ENCODE measurements around the gene TIMP3. TPM values are rescaled to one million over a fixed set of nuclear protein-coding genes. Genes with fewer than 3 reads are reported as not detected.

Gene TIMP3
- total RNA-seq, 1 experiment from 2014 or later, result 0.87 TPM

DNA sequence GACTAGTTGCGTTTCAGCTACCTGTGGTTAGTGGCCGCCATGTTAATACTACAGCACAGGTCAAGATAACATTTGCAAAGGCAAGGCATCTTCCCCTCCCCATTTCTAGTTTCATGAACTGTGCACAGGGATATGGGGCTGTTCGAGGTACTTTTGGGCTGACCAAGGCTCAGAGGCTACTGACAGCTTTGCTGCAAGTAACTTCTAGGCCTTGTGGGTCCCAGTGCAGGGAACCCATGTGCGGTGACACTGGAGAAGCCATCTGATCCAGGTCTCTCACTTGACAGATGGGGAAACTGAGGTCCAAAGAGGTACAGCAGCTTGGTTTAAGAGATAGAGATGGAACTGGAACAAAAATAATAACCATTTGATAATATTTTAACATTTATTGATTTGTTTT is 13.6 kb downstream of the TIMP3 start:
- no peak overlapping the region for H3K27ac ChIP-seq (ENCODE audit: insufficient read length, low read depth, low read length)
- peaks cover 40 to 69% of the 10 kb centered on the region in 2 experiments for H3K4me1 Mint-ChIP-seq
- no peaks in the 10 kb centered on the region for H3K23me2 ChIP-seq (ENCODE audit: insufficient read length, low read depth, low read length, poor library complexity, severe bottlenecking)
- H4K8ac ChIP-seq (replicated peaks; ENCODE audit: insufficient read length, low read depth, low read length), result no peak overlapping the region
- no peak overlapping the region for H4K91ac ChIP-seq (ENCODE audit: insufficient read length, low read depth, low read length)
- H3K27ac Mint-ChIP-seq, result no peak overlapping the region
- no peak overlapping the region for H3K9ac ChIP-seq (ENCODE audit: extremely low read depth, insufficient read length, low read length)
- WGBS (ENCODE audit: extremely low coverage, insufficient read length, low lambda C conversion rate), result no CpG with 5 or more reads among the region's 4 CpGs
- H2BK15ac ChIP-seq (ENCODE audit: low read depth, low read length), result no peak overlapping the region
- no peak overlapping the region for H3K23ac ChIP-seq (ENCODE audit: insufficient read length, low read depth, low read length)
- no peaks in the 10 kb centered on the region for H3K79me1 ChIP-seq (ENCODE audit: insufficient read depth, low read depth, low read length, poor library complexity, severe bottlenecking)
- peaks cover 2% of the 10 kb centered on the region; the same call in 1 of the 2 replicates for H3K27me3 Mint-ChIP-seq (ENCODE audit: low read depth)
- no peak overlapping the region for H2BK5ac ChIP-seq (ENCODE audit: insufficient read length, low read length)
- H3K4me2 ChIP-seq (ENCODE audit: insufficient read depth, insufficient read length, low read length), result no peak overlapping the region
- H3K27me3 ChIP-seq (ENCODE audit: insufficient read depth, low read length), result no peaks in the 10 kb centered on the region
- TF ChIP-seq, protein P1, sequence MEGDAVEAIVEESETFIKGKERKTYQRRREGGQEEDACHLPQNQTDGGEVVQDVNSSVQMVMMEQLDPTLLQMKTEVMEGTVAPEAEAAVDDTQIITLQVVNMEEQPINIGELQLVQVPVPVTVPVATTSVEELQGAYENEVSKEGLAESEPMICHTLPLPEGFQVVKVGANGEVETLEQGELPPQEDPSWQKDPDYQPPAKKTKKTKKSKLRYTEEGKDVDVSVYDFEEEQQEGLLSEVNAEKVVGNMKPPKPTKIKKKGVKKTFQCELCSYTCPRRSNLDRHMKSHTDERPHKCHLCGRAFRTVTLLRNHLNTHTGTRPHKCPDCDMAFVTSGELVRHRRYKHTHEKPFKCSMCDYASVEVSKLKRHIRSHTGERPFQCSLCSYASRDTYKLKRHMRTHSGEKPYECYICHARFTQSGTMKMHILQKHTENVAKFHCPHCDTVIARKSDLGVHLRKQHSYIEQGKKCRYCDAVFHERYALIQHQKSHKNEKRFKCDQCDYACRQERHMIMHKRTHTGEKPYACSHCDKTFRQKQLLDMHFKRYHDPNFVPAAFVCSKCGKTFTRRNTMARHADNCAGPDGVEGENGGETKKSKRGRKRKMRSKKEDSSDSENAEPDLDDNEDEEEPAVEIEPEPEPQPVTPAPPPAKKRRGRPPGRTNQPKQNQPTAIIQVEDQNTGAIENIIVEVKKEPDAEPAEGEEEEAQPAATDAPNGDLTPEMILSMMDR (conservative IDR thresholded peaks at IDR 0.05), result no peak
- H3K4me1 ChIP-seq (ENCODE audit: insufficient read depth, low read length), result no peaks in the 10 kb centered on the region; the same call in 1 of the 2 replicates
- H2AFZ ChIP-seq (ENCODE audit: low read length), result no peak overlapping the region
- H2AK5ac ChIP-seq (ENCODE audit: insufficient read length, low read length), result no peak overlapping the region
- no peak overlapping the region for H2BK20ac ChIP-seq (ENCODE audit: low read depth, low read length, poor library complexity, severe bottlenecking)
- H3K4me3 Mint-ChIP-seq, result no peak overlapping the region
- H3K4ac ChIP-seq (ENCODE audit: low read depth, low read length), result no peak overlapping the region
- no peak overlapping the region for H2BK120ac ChIP-seq (ENCODE audit: low read depth, low read length, poor library complexity, severe bottlenecking)
- H3K18ac ChIP-seq (ENCODE audit: insufficient read length, low read depth, low read length), result no peak overlapping the region
- no peaks in the 10 kb centered on the region for H3K79me2 ChIP-seq (ENCODE audit: insufficient read depth, low read length)
- no peak for DNase-seq
- H3T11ph ChIP-seq (ENCODE audit: low read length), result no peak overlapping the region
- H3K56ac ChIP-seq (ENCODE audit: insufficient read length, low read depth, low read length), result no peak overlapping the region
- H3K9me3 ChIP-seq (ENCODE audit: control insufficient read depth, low read depth, low read length), result no peaks in the 10 kb centered on the region
- peaks cover 0 to 15% (median 3%) of the 10 kb centered on the region in 3 experiments; a peak in 2 of 7 replicates for H3K36me3 Mint-ChIP-seq (ENCODE audit: insufficient read depth in 1 of 3, low read depth in 3 of 3)
- no peaks in the 10 kb centered on the region for H4K20me1 ChIP-seq (ENCODE audit: control insufficient read depth, insufficient read depth, insufficient read length)
- H4K5ac ChIP-seq (ENCODE audit: insufficient read length, low read depth, low read length), result no peak overlapping the region
- H2BK12ac ChIP-seq (ENCODE audit: insufficient read length, low read depth, low read length), result no peak overlapping the region
- no peak overlapping the region for H3K14ac ChIP-seq (ENCODE audit: insufficient read depth, low read length)
- H3K9me3 Mint-ChIP-seq, result no peaks in the 10 kb centered on the region
